A673 (cell line): ENCODE data around the gene KIF26B. TPM values are rescaled to one million over a fixed set of nuclear protein-coding genes. Genes with fewer than 3 reads are reported as not detected.

Experiments
- BruUV-seq: library from RNA; stranded (reverse); fragments of 400-500 nt; replicated peaks from 2 replicates; lab custom pipeline; 2021; lab: Mats Ljungman, UMichigan
- CTCF ChIA-PET: fragments of 300-600 bp; sonication (Branson Sonifier 250); formaldehyde crosslinking; loops from one replicate; lab custom pipeline; 2022; ENCODE audit warnings: antibody characterized with exemption; lab: Charles Lee
- POLR2A ChIA-PET: fragments of 300-600 bp; sonication (Branson Sonifier 250); formaldehyde crosslinking; loops from one replicate; lab custom pipeline; 2022; ENCODE audit warnings: antibody characterized with exemption; ENCODE audit not compliant: low non-redundant PET; lab: Charles Lee
- DNase-seq: peaks from one replicate; pipeline ENCODE4 v3.0.0-alpha.2; 2015; ENCODE audit warnings: low spot score
- H3K27ac ChIP-seq: fragments of 200-600 bp; sonication (generic); 2 replicates; pipeline ENCODE4 v1.5.1; 2016; ENCODE audit warnings: mixed run types, low read depth, mild to moderate bottlenecking, mixed read lengths, antibody characterized with exemption, low read length; ENCODE audit not compliant: poor library complexity, severe bottlenecking
- H3K27me3 ChIP-seq: fragments of 200-600 bp; sonication (generic); replicated peaks from 2 replicates; pipeline ENCODE4 v1.6.1; 2017; ENCODE audit warnings: mixed run types, low read depth, mild to moderate bottlenecking, mixed read lengths, antibody characterized with exemption, low read length; ENCODE audit not compliant: insufficient read depth, poor library complexity
- H3K36me3 ChIP-seq: fragments of 200-600 bp; sonication (generic); 2 replicates; pipeline ENCODE4 v1.6.1; 2016; ENCODE audit warnings: mixed run types, mild to moderate bottlenecking, mixed read lengths, antibody characterized with exemption, low read length; ENCODE audit not compliant: insufficient read depth, poor library complexity, severe bottlenecking
- H3K4me1 ChIP-seq: fragments of 200-600 bp; sonication (generic); 2 replicates; pipeline ENCODE4 v1.6.1; 2017; ENCODE audit warnings: mixed run types, mild to moderate bottlenecking, mixed read lengths, antibody characterized with exemption, low read length; ENCODE audit not compliant: insufficient read depth, poor library complexity, severe bottlenecking
- H3K4me3 ChIP-seq: fragments of 200-600 bp; sonication (generic); 2 replicates; pipeline ENCODE4 v1.5.1; 2016; ENCODE audit warnings: low read depth, mixed run types, mild to moderate bottlenecking, mixed read lengths, low read length; ENCODE audit not compliant: poor library complexity, severe bottlenecking
- H3K9me3 ChIP-seq: fragments of 200-600 bp; sonication (generic); 2 replicates; pipeline ENCODE4 v1.6.1; 2016; ENCODE audit warnings: mixed run types, low read depth, mild to moderate bottlenecking, mixed read lengths, antibody characterized with exemption, low read length; ENCODE audit not compliant: poor library complexity, severe bottlenecking
- EZH2 ChIP-seq: fragments of 200-600 bp; sonication (generic); IDR thresholded peaks from 2 replicates; pipeline ENCODE4 v1.6.1; 2017; ENCODE audit warnings: borderline replicate concordance, low read depth, mild to moderate bottlenecking, mixed read lengths, antibody characterized with exemption, low read length; ENCODE audit not compliant: poor library complexity, severe bottlenecking
- intact Hi-C: fragments of 100-400 bp; cut with micrococcal nuclease; formaldehyde crosslinking; loops from one replicate; pipeline ENCODE4 v1.10.0; 2022; ENCODE audit not compliant: unreplicated experiment
- total RNA-seq: library from RNA; stranded (reverse); gene quantifications from 2 replicates; pipeline ENCODE4 v1.2.3, GENCODE V29; 2021
- TF ChIP-seq, protein P1 (sequence below): fragments of 300-800, 200-600 bp; sonication (generic); conservative IDR thresholded peaks from 2 replicates; pipeline ENCODE4 v1.5.1; 2017; ENCODE audit warnings: low read depth, mild to moderate bottlenecking, antibody characterized with exemption, low read length, moderate library complexity, mixed read lengths

Gene KIF26B
- total RNA-seq, 1 experiment from 2014 or later, result not detected

DNA sequence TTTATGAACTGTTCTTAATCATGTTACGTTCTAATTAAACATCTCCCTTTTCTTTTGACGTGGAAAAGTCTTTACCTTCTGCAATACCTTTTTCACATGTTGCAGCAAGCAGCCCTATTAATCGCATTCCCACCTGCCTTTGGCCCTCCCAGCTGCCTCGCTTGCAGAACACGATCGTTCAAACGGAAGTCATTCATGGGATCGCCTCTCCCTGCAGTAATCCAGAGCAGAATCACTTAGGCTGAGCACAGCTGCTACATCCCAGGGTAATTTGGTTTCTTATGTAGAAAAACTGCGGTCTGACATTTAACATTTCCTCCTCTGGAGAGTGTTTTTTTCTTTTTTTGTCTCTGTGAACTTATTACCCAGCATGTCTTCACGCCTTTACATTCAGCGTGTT is 206.3 kb downstream of the KIF26B start:
- DNase-seq, result no peak
- Histone ChIP-seq H3K27me3 (peaks cover 3% of the 10 kb centered on the region), H3K4me1 (no peaks in the 10 kb centered on the region), H3K36me3 (no peaks in the 10 kb centered on the region), H3K4me3 (no peak overlapping the region), H3K9me3 (no peaks in the 10 kb centered on the region), H3K27ac (no peak overlapping the region)
- ChIA-PET CTCF (no interaction called here), POLR2A (no interaction called here)
- no peak for TF ChIP-seq EZH2
- TF ChIP-seq, protein P1, sequence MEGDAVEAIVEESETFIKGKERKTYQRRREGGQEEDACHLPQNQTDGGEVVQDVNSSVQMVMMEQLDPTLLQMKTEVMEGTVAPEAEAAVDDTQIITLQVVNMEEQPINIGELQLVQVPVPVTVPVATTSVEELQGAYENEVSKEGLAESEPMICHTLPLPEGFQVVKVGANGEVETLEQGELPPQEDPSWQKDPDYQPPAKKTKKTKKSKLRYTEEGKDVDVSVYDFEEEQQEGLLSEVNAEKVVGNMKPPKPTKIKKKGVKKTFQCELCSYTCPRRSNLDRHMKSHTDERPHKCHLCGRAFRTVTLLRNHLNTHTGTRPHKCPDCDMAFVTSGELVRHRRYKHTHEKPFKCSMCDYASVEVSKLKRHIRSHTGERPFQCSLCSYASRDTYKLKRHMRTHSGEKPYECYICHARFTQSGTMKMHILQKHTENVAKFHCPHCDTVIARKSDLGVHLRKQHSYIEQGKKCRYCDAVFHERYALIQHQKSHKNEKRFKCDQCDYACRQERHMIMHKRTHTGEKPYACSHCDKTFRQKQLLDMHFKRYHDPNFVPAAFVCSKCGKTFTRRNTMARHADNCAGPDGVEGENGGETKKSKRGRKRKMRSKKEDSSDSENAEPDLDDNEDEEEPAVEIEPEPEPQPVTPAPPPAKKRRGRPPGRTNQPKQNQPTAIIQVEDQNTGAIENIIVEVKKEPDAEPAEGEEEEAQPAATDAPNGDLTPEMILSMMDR, result no peak
- no TSS peak for BruUV-seq
- intact Hi-C loops, result no loop called here

DNA sequence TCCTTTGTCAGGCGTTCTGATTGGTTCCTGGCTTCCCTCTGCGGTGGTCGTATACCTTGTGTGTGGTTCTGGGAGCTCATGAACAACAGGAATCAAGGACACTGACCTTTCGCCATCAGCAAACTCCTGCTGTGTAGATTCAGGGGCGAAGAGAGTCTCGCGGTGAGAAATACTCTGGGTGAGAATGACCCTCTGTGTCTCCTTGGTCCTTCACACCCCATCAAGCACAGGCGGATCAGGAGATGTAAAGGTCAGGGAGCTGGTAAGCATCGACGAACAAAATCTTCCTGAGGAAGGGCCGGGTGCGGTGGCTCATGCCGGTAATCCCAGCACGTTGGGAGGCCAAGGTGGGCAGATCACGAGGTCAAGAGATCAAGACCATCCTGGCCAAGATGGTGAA is 207.2 kb downstream of the KIF26B start:
- Histone ChIP-seq H3K36me3 (no peaks in the 10 kb centered on the region), H3K4me3 (no peak overlapping the region), H3K27ac (no peak overlapping the region), H3K9me3 (no peaks in the 10 kb centered on the region), H3K27me3 (peaks cover 3% of the 10 kb centered on the region), H3K4me1 (no peaks in the 10 kb centered on the region)
- no peak for TF ChIP-seq EZH2
- BruUV-seq, result no TSS peak
- intact Hi-C loops, result no loop called here
- no peak for DNase-seq
- ChIA-PET POLR2A (no interaction called here), CTCF (no interaction called here)

DNA sequence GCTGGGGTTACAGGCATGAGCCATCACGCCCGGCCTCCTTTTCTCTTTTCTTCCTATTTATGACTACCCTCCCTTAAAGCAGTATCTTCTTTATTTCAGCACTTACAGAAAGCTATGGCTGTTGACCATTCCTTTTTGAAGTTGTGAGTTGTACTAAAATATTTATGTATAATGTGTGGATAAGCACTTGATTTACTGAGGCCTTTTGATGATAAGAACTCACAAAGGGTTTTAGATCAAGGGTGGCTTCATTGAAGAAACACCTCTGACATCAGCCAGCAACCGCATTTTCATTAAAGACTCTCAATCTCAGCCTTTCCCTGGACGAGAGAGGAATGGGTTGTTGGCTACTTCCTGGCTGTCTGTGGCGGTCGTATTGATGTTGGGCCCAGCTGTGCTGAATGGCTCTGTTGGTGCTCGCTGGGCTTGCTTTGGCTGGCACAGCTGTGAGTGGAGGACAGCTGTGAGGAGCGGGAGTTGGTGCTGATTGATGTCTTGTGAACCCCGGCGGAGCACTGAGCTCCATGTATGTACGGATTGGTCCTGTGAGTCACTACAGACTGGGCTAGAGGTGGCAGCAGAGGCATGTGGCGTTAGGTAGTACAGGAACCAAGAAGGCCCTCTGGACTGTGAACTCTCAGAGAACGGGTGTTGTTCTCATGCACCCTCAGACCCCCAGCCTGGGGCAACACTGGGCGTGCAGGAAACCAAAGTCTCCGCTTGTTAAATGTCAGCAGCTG is 208.8 kb downstream of the KIF26B start:
- no TSS peak for BruUV-seq
- no peak for TF ChIP-seq EZH2
- TF ChIP-seq, protein P1, result no peak
- no peaks in the 10 kb centered on the region for H3K36me3 ChIP-seq
- H3K4me1 ChIP-seq, result no peaks in the 10 kb centered on the region
- no peak for DNase-seq
- peaks cover 3% of the 10 kb centered on the region for H3K27me3 ChIP-seq
- intact Hi-C loops, result no loop called here
- ChIA-PET POLR2A (interaction anchor here (0.6 kb wide), 1 partner anchor 41 kb away, joined by 4 read pairs; no protein-coding TSS in a partner anchor), CTCF (no interaction called here)
- H3K9me3 ChIP-seq, result no peaks in the 10 kb centered on the region
- H3K27ac ChIP-seq, result no peak overlapping the region
- H3K4me3 ChIP-seq, result no peak overlapping the region
